ENCODE results near the gene MAP2K2.
"Not testable (repeated sequence)": the region's sequence is repeated elsewhere in the genome, so short reads cannot be mapped to it uniquely, and the experiment has no call there.

The MAP2K2 gene

GRCh38 chr19:4123615-4124568 is at the start of gene MAP2K2:
Gene MAP2K2, minus strand, starts transcription at chr19:4124122. Its CDS starts 247 bp downstream, at chr19:4123875.
- DNase-seq: peak; percentile 89

GRCh38 chr19:4172861-4173473 is 49.0 kb upstream of the MAP2K2 start:
- no peak for DNase-seq

DNA sequence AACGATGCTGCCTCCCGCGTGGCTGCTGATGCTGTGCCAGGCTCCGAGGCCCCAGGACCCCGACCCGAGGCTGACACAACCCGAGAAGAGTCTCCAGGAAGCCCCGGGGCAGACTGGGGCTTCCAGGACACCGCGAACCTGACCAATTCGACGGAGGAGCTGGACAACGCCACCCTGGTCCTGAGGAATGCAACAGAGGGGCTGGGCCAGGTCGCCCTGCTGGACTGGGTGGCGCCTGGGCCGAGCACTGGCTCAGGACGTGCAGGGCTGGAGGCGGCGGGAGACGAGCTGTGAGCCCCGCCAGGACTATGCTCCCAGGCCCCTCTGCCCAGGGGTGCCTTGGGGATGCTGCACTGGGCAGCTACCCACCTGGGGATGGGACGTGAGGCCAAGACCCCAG is 47.8 kb upstream of the MAP2K2 start:
- DNase-seq: no peak

GRCh38 chr19:4164262-4164661 is 40.3 kb upstream of the MAP2K2 start:
- DNase-seq: no peak

- no peak for DNase-seq
Measured at GRCh38 chr19:4161415-4162077, 37.6 kb upstream of the MAP2K2 start.

DNA sequence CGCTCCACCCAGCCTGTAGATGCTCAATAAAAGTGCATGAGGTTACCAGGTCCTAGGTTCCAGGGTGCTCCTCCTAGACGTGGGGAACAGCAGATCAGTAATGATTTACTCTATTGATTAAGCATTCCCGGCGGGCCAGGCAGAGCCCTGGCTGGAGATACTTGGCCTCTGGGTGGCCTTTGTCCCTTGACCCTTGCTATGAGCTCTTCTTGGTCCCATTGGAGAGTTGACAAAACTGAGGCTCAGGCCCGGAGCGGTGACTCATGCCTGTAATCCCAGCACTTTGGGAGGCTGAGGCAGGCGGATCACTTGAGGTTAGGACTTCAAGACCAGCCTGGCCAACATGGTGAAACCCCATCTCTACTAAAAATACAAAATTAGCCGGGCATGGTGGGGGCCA is 34.0 kb upstream of the MAP2K2 start:
- not testable (repeated sequence) for DNase-seq

DNA sequence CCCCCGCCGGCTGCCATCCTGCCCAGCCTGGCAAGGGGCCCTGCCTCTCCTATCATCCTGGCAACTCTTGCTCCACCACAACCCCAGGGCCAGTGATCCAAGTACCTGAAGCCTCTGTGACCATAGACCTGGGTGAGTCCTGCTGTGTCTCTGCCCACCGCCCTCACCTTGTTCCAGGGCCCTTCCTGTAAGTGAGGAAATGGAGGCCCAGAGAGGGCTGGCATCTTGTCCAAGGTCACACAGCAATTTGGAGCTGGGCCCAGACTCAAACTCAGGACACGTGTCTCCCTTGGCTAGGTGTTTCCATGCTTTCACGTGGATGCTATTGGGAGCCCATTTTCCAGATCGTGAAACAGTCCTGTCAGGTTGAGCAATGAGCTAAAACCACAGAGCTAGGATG is 33.2 kb upstream of the MAP2K2 start:
- DNase-seq: no peak

- no peak for DNase-seq
Measured at GRCh38 chr19:4154571-4155312, 30.8 kb upstream of the MAP2K2 start.

DNA sequence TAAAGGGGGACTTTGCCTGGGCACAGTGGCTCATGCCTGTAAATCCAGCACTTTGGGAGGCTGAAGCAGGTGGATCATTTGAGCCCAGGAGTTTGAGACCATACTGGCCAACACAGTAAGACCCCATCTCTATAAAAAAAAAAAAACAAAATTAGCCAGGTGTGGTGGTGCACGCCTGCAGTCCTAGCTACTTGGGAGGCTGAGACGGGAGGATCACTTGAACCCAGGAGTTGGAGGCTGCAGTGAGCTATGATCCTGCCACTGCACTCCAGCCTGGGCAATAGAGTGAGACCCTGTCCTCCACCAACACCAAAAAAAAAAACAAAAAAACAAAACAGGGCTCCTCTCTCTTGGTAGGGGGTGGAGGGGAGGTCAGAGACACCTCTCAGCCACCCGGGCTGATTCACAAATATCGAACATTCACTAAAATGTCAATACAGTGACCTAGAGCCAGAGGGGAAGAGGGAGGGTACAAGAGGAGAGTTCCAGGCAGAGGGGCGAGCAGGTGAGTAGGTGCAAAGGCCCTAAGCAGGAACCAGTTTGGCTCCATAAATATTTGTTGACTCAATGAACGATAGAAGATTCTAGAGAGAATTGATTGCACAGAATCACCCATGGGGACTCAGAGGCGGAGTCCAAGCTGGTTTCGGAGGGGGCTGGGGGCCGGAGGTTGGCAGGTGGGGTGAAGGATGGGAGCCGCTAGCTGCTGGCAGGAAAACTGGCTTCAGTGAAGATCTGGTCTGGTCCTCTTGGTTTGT is 28.5 kb upstream of the MAP2K2 start:
- DNase-seq: no peak

DNA sequence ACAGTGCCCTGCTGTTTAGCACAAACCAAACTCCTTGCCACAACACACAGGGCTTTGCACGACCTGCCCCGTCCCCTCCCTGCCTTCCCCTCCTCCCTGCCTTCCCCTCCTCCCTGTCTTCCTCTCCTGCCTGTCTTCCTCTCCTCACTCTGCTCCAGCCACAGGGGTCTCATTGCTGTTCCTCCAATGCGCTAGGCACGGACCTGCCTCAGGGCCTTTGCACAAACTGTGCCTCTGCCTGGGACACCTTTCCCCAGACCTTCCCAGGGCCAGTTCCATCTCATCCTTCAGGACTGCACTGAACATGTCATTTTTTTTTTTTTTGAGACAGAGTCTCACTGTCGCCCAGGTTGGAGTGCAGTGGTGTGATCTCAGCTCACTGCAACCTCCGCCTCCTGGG is 27.7 kb upstream of the MAP2K2 start:
- no peak for DNase-seq

DNA sequence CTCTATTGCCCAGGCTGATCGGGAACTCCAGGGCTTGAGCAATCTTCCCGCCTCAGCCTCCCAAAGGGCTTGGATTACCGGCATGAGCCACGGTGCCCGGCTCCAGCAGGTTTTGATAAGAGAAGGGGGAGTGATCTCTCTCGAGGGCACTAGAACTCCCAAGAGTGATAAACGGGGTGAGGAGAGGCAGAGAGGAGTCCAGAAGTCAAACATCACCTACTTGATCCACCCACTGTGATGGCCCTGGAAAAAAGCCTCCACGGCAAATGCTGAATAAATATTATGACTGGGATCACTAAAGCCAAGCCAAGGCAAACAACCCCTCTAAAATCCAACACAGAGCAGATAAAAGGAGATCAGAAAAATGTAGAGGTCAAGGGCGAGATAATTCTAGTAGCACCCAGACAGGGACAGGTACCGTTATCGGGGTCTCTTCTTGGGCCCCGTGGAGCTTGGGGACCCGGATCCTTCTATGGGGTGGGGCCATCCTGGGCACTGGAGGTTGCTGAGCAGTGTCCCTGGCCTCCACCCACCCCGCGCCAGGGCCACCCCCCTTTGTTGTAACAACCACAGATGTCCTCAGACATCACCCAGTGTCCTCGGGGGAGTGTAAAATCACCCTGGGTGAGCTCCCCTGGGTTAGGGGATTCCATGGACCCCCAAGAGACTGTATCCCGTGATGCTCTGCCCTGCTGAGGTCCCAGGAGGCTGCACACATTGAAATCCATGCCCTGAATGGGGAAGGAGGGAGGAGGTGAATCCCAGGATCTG is 25.8 kb upstream of the MAP2K2 start:
- no peak for DNase-seq

DNA sequence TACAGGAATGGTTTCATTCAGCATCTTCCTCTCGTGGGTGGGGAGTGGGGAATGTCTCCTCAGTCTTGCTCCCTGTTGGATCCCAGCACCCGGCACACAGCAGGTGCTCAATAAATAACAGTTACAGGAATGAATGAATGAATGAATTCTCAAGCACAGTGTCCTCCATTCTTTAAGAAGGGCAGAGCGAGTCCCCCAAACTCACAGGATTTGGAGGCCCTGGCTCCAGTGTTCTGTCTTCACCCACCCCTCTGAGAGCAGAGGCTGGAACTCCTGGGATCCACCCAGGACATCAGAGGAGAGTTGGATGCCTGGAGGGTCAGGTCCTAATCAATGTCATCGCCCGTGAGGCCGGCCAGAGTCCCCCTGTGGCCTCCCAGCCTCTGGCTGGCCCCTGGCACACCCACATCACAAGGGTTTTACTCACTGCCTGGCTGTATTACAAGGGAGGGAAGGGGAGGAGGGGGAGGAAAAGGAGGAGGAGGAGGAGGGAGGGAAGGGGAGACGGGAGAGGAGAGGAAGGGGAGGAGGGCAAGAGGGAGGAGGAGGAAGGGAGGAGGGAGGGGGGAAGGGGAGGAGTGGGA is 20.8 kb upstream of the MAP2K2 start:
- DNase-seq: no peak

GRCh38 chr19:4142916-4143315 is 19.0 kb upstream of the MAP2K2 start:
- DNase-seq: not testable (repeated sequence)

DNA sequence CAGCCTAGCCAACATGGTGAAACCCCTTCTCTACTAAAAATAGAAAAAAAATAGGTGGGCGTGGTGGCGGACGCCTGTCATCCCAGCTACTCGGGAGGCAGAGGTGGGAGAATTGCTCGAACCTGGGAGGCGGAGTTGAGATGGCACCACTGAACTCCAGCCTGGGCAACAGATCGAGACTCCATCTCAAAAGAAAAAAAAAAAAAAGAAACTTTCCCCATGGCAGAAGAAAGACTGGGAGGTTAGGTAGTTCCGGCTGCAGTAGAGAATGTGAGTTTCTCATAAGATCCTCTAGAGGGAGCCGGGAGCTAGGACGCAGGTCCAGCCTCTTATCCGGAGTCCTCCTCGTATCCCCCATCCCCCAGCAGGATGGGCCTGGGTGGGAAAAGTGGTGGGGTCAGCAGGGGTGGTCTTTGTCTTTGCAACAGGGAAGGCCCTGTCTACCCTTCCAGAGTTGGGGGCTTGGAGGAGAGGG is 16.4 kb upstream of the MAP2K2 start:
- peak; percentile 42 for DNase-seq

GRCh38 chr19:4139614-4140236 is 15.8 kb upstream of the MAP2K2 start:
- DNase-seq: peak; percentile 11

DNA sequence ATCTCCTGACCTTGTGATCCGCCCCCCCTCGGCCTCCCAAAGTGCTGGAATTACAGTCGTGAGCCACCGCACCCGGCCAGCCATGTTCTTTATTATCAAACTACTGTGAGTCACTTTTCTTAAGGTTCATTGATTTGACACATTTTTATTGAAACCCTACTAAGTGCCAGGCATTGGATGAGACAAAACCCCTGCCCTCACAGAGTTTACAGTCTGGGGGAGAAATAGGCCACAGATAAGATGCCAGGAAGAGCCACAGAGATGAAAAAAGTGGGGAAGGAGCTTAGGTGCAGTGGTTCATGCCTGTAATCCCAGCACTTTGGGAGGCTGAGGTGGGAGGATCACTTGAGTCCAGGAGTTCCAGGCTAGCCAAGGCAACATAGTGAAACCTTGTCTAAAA is 14.5 kb upstream of the MAP2K2 start:
- no peak for DNase-seq

- no peak for DNase-seq
Measured at GRCh38 chr19:4136680-4137088, 12.8 kb upstream of the MAP2K2 start.

- DNase-seq: not testable (repeated sequence)
Measured at GRCh38 chr19:4135386-4135785, 11.5 kb upstream of the MAP2K2 start.

GRCh38 chr19:4134351-4134750 is 10.4 kb upstream of the MAP2K2 start:
- no peak for DNase-seq

- DNase-seq: no peak
Measured at GRCh38 chr19:4130744-4131438, 7.0 kb upstream of the MAP2K2 start.
